A673 (cell line): ENCODE data around the gene GPD2. TPM values are rescaled to one million over a fixed set of nuclear protein-coding genes. Genes with fewer than 3 reads are reported as not detected.

Experiments used
- BruUV-seq: library from RNA; stranded (reverse); fragments of 400-500 nt; replicated peaks from 2 replicates; lab custom pipeline; 2021; lab: Mats Ljungman, UMichigan
- CTCF ChIA-PET: fragments of 300-600 bp; sonication (Branson Sonifier 250); formaldehyde crosslinking; loops from one replicate; lab custom pipeline; 2022; ENCODE audit warnings: antibody characterized with exemption; lab: Charles Lee
- POLR2A ChIA-PET: fragments of 300-600 bp; sonication (Branson Sonifier 250); formaldehyde crosslinking; loops from one replicate; lab custom pipeline; 2022; ENCODE audit warnings: antibody characterized with exemption; ENCODE audit not compliant: low non-redundant PET; lab: Charles Lee
- DNase-seq: peaks from one replicate; pipeline ENCODE4 v3.0.0-alpha.2; 2015; ENCODE audit warnings: low spot score
- H3K27ac ChIP-seq: fragments of 200-600 bp; sonication (generic); 2 replicates; pipeline ENCODE4 v1.5.1; 2016; ENCODE audit warnings: mixed run types, low read depth, mild to moderate bottlenecking, mixed read lengths, antibody characterized with exemption, low read length; ENCODE audit not compliant: poor library complexity, severe bottlenecking
- H3K27me3 ChIP-seq: fragments of 200-600 bp; sonication (generic); replicated peaks from 2 replicates; pipeline ENCODE4 v1.6.1; 2017; ENCODE audit warnings: mixed run types, low read depth, mild to moderate bottlenecking, mixed read lengths, antibody characterized with exemption, low read length; ENCODE audit not compliant: insufficient read depth, poor library complexity
- H3K36me3 ChIP-seq: fragments of 200-600 bp; sonication (generic); 2 replicates; pipeline ENCODE4 v1.6.1; 2016; ENCODE audit warnings: mixed run types, mild to moderate bottlenecking, mixed read lengths, antibody characterized with exemption, low read length; ENCODE audit not compliant: insufficient read depth, poor library complexity, severe bottlenecking
- H3K4me1 ChIP-seq: fragments of 200-600 bp; sonication (generic); 2 replicates; pipeline ENCODE4 v1.6.1; 2017; ENCODE audit warnings: mixed run types, mild to moderate bottlenecking, mixed read lengths, antibody characterized with exemption, low read length; ENCODE audit not compliant: insufficient read depth, poor library complexity, severe bottlenecking
- H3K4me3 ChIP-seq: fragments of 200-600 bp; sonication (generic); 2 replicates; pipeline ENCODE4 v1.5.1; 2016; ENCODE audit warnings: low read depth, mixed run types, mild to moderate bottlenecking, mixed read lengths, low read length; ENCODE audit not compliant: poor library complexity, severe bottlenecking
- H3K9me3 ChIP-seq: fragments of 200-600 bp; sonication (generic); 2 replicates; pipeline ENCODE4 v1.6.1; 2016; ENCODE audit warnings: mixed run types, low read depth, mild to moderate bottlenecking, mixed read lengths, antibody characterized with exemption, low read length; ENCODE audit not compliant: poor library complexity, severe bottlenecking
- EZH2 ChIP-seq: fragments of 200-600 bp; sonication (generic); IDR thresholded peaks from 2 replicates; pipeline ENCODE4 v1.6.1; 2017; ENCODE audit warnings: borderline replicate concordance, low read depth, mild to moderate bottlenecking, mixed read lengths, antibody characterized with exemption, low read length; ENCODE audit not compliant: poor library complexity, severe bottlenecking
- intact Hi-C: fragments of 100-400 bp; cut with micrococcal nuclease; formaldehyde crosslinking; loops from one replicate; pipeline ENCODE4 v1.10.0; 2022; ENCODE audit not compliant: unreplicated experiment
- total RNA-seq: library from RNA; stranded (reverse); gene quantifications from 2 replicates; pipeline ENCODE4 v1.2.3, GENCODE V29; 2021
- TF ChIP-seq, protein P1 (sequence below): fragments of 300-800, 200-600 bp; sonication (generic); conservative IDR thresholded peaks from 2 replicates; pipeline ENCODE4 v1.5.1; 2017; ENCODE audit warnings: low read depth, mild to moderate bottlenecking, antibody characterized with exemption, low read length, moderate library complexity, mixed read lengths

GPD2 gene
- total RNA-seq, 1 experiment from 2014 or later = 39.4 TPM

DNA sequence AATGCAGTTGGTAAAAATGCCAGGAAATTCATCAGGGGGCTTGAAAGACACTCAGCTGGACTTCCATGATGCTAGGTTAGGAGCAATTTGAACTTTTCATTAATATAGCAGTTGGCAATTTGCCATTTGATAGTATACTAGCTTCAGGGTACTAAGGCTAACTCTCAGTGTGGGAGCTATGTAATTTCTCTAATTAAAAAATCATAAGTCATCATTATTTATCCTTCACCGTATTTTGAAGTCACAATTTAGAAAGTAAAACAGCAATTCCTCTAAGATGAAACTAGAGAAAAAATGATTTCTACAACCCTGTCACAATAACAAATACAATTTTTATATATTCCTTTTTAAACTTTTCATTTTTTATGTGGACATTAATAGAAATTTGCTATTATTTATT is 190.8 kb downstream of the GPD2 start:
- intact Hi-C loops = no loop called here
- Histone ChIP-seq H3K4me3 (no peak overlapping the region), H3K36me3 (no peaks in the 10 kb centered on the region), H3K27me3 (peaks cover 2% of the 10 kb centered on the region), H3K27ac (no peak overlapping the region), H3K9me3 (no peaks in the 10 kb centered on the region), H3K4me1 (no peaks in the 10 kb centered on the region)
- CTCF ChIA-PET = no interaction called here
- TF ChIP-seq EZH2 = no peak
- TF ChIP-seq, protein P1, sequence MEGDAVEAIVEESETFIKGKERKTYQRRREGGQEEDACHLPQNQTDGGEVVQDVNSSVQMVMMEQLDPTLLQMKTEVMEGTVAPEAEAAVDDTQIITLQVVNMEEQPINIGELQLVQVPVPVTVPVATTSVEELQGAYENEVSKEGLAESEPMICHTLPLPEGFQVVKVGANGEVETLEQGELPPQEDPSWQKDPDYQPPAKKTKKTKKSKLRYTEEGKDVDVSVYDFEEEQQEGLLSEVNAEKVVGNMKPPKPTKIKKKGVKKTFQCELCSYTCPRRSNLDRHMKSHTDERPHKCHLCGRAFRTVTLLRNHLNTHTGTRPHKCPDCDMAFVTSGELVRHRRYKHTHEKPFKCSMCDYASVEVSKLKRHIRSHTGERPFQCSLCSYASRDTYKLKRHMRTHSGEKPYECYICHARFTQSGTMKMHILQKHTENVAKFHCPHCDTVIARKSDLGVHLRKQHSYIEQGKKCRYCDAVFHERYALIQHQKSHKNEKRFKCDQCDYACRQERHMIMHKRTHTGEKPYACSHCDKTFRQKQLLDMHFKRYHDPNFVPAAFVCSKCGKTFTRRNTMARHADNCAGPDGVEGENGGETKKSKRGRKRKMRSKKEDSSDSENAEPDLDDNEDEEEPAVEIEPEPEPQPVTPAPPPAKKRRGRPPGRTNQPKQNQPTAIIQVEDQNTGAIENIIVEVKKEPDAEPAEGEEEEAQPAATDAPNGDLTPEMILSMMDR = no peak
- POLR2A ChIA-PET = no interaction called here
- no TSS peak for BruUV-seq
- no peak for DNase-seq

DNA sequence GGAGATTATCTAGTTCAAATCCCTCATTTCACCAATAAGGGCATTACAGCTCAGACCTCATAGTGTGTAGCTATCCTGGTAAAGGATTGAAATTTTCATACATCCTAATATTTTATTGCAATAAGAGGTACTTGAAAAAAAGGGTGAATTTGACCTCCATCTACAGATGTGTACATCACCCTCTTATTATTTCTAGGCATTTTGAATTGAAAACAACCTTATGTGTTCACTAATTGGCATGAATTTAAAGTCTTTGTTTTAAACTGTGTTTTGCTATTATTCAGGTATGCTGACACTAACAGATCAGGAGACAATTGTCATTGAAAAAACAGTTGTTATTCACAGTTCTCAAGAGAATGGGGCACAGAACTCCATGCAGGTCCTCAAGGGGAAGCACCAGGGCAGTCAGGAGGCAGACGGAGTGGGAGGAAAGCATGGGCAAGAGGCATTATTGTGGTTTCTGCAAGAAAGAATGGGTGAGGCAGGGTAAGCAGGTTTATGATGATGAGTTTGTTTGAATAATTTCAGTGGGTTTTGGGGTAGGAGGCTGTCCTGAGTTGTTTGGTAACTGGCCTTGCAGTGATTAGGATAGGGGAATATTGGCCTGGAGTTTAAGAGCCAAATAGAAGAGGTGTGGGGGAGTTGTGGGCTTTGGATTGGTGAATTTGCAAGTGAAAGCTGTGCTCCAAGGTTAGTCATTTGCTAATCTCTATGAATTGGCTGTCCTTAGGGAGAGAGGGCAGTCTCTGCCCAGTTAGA is 194.6 kb downstream of the GPD2 start:
- ChIA-PET POLR2A (no interaction called here), CTCF (no interaction called here)
- TF ChIP-seq EZH2 = no peak
- TF ChIP-seq, protein P1 = no peak
- Histone ChIP-seq H3K4me1 (no peaks in the 10 kb centered on the region), H3K9me3 (no peaks in the 10 kb centered on the region), H3K4me3 (no peak overlapping the region), H3K27me3 (peaks cover 3% of the 10 kb centered on the region), H3K27ac (no peak overlapping the region), H3K36me3 (no peaks in the 10 kb centered on the region)
- no TSS peak for BruUV-seq
- no peak for DNase-seq
- intact Hi-C loops = no loop called here

DNA sequence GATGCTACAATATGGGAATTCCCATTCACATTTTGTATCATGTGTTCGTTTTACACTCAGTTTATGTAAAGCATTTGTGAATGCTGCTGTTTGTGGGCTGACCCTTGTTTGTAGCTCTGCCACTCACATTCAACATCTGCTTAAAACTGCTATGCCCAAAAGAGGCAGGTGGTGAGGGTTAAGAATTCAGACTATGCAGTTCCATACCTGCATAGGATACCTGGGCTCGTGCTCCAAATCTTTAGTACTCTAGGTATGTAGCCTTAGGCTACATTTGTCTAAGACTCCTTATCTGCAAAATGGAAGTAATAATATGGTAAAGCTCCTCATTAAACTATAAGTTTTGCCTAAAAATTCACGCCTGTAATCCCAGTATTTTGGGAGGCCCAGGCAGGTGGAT is 199.5 kb downstream of the GPD2 start:
- CTCF ChIA-PET = no interaction called here

More for the DNA sequence above, 199.5 kb downstream of the GPD2 start:
- Histone ChIP-seq H3K4me1 (no peaks in the 10 kb centered on the region), H3K27ac (no peak overlapping the region), H3K4me3 (no peak overlapping the region), H3K36me3 (no peaks in the 10 kb centered on the region), H3K9me3 (no peaks in the 10 kb centered on the region), H3K27me3 (peaks cover 3% of the 10 kb centered on the region)
- BruUV-seq = no TSS peak
- TF ChIP-seq, protein P1 = no peak
- TF ChIP-seq EZH2 = no peak
- intact Hi-C loops = no loop called here
- no peak for DNase-seq
- POLR2A ChIA-PET = no interaction called here

Other genes starting within 250 kb of the GPD2 start
- gene NR4A2, start 103.7 kb upstream of the GPD2 start, total RNA-seq = 1.1 and 1.8 TPM in 2 replicates